Measurements from ENCODE around the gene HIBADH.
"Not testable (repeated sequence)": the region's sequence is repeated elsewhere in the genome, so short reads cannot be mapped to it uniquely, and the experiment has no call there.

The HIBADH gene

DNA sequence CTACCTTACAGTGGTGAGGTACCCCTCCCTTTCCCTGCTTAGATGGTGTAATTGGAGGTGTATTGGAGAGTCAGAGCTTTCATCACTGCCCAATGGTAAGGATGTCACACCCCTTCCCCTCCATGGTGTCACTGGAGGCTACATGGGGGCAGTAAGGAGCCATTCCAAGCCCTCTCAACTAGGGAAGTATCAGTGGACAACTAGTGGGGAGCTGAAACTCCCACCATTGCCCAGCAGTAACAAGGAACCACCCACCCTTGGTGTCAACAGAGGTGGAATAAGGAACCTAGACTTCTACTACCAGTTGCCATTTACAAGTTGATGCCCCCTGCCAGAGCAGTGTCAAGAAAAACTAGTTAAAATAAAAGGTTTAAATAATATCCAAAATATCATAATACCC is 2.8 kb upstream of the HIBADH start:
- H3K27me3 Mint-ChIP-seq, result peaks cover 9% of the 10 kb centered on the region
- peaks cover 22% of the 10 kb centered on the region for H3K4me1 Mint-ChIP-seq
- H3K4me3 Mint-ChIP-seq, result no peak overlapping the region

DNA sequence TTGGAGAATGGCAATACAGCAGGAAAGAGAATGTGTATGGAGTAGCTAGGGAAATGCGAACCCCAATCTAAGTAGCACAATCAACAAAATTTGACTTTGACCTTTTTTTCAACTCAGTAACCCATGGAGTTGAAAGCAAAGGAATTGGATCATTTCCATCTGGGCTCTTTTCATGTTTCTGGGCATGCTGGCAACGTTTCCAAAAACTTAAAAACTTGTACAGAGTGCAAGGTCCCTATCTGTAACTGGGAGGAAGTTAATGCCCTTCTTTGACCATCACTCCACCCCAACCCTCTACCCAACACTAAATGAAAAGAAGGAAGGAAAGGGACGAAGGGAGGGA is 1.3 kb upstream of the HIBADH start:
- no peaks in the 10 kb centered on the region for H3K36me3 Mint-ChIP-seq
- no peak overlapping the region for H3K4me3 Mint-ChIP-seq
- peaks cover 9% of the 10 kb centered on the region for H3K27me3 Mint-ChIP-seq
- no peaks in the 10 kb centered on the region for H3K9me3 Mint-ChIP-seq
- peak overlapping the region; percentile 88 for H3K27ac Mint-ChIP-seq
- CTCF ChIA-PET, result interaction anchor here (1.5 kb wide), 1 partner anchor 454 kb away, joined by 3 read pairs; no protein-coding TSS in a partner anchor
- peaks cover 22% of the 10 kb centered on the region for H3K4me1 Mint-ChIP-seq
- DNase-seq, result no peak

More for the DNA sequence above, 2.8 kb upstream of the HIBADH start:
- no peak for DNase-seq
- no peaks in the 10 kb centered on the region for H3K9me3 Mint-ChIP-seq
- no peaks in the 10 kb centered on the region for H3K36me3 Mint-ChIP-seq
- no peak overlapping the region for H3K27ac Mint-ChIP-seq
- CTCF ChIA-PET, result no interaction called here

DNA sequence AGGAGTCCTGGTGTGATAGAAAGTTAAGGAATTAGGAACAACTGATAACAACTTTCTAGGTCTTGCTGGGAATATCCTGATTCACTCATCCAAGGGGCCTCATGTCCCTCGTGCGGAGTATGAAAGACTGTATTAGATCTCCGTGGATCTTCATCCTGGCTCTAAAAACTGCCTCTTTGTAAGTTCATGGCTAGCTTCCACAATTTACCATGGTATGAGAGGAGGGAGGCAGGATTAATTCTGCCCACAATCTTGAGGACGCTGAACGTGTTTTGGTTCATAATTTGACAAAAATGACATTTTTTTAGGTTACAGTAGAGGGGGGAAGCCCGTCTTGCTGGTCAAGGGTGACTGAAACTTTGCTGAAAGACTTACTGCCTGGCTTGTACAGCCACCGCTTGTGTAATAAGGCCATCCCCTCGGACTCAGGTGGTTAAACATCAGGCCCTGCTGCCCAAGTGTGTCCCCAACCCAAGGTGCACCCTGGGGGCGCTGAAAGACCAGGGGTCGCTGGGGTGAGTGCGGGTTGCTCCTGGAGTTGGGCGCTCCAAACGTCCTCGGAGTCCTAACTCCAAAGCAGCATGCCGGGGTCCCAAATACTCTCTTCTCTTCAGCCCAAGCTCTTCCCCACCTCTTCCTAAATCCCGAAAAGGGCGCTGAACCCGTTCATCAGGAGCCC is 733 bp downstream of the HIBADH start:
- DNase-seq, result peak; percentile 28
- H3K4me3 Mint-ChIP-seq, result peak overlapping the region; percentile 80
- CTCF ChIA-PET, result interaction anchor here (0.6 to 1.6 kb wide), 3 partner anchors 79 to 435 kb away, joined by 3 to 4 read pairs (median 4); no protein-coding TSS in a partner anchor

DNA sequence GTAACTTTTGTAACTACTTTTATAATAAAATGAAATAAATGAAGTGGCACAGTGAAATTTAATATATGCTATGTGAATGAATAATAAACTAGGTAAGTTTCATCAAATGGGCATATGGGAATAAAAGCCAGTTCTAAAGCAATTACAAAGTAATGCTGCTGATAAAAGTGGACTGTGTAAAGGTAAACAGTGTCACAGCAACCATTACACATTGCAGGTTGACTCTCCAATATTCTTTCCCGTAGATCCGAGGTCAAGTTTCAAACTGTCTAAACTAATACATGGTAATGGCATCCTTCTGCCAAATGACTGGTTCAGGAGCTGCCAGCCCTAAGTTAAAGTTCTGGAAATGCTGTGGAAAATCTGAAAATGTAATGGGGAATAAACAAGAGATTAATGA is 6.0 kb downstream of the HIBADH start:
- H3K9me3 Mint-ChIP-seq, result no peaks in the 10 kb centered on the region
- CTCF ChIA-PET, result no interaction called here
- no peak overlapping the region for H3K27ac Mint-ChIP-seq
- H3K27me3 Mint-ChIP-seq, result no peaks in the 10 kb centered on the region
- peaks cover 7% of the 10 kb centered on the region for H3K4me1 Mint-ChIP-seq
- H3K4me3 Mint-ChIP-seq, result no peak overlapping the region
- no peak for DNase-seq
- peaks cover 2% of the 10 kb centered on the region for H3K36me3 Mint-ChIP-seq

More for the DNA sequence above, 733 bp downstream of the HIBADH start:
- Mint-ChIP-seq H3K36me3 (peaks cover 2% of the 10 kb centered on the region), H3K9me3 (no peaks in the 10 kb centered on the region), H3K27ac (peak overlapping the region; percentile 72), H3K4me1 (peaks cover 22% of the 10 kb centered on the region), H3K27me3 (peaks cover 4% of the 10 kb centered on the region)

DNA sequence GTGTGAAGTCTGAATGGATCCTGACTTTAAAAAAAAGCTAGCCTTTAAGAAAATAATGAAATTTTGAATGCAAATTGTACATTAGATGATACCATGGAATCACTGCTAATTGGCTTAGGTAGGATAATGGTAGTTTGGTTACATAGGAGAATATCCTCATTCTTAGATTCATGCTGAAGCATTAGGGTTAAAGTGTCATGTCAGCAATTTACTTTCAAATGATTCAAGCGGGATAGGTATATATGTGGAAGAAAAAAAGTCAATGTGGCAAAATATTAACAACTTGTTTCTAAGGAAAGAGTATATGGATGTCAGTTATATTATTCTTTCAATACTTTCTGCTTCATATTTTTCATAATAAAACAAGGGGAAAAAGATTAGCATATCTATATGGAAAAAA is 7.5 kb downstream of the HIBADH start:
- H3K36me3 Mint-ChIP-seq, result peaks cover 2% of the 10 kb centered on the region
- no peak overlapping the region for H3K27ac Mint-ChIP-seq
- DNase-seq, result no peak
- H3K4me1 Mint-ChIP-seq, result no peaks in the 10 kb centered on the region
- H3K9me3 Mint-ChIP-seq, result no peaks in the 10 kb centered on the region
- CTCF ChIA-PET, result interaction anchor here (1.0 kb wide), 1 partner anchor 974 kb away, joined by 3 read pairs; no protein-coding TSS in a partner anchor
- H3K4me3 Mint-ChIP-seq, result no peak overlapping the region
- no peaks in the 10 kb centered on the region for H3K27me3 Mint-ChIP-seq

DNA sequence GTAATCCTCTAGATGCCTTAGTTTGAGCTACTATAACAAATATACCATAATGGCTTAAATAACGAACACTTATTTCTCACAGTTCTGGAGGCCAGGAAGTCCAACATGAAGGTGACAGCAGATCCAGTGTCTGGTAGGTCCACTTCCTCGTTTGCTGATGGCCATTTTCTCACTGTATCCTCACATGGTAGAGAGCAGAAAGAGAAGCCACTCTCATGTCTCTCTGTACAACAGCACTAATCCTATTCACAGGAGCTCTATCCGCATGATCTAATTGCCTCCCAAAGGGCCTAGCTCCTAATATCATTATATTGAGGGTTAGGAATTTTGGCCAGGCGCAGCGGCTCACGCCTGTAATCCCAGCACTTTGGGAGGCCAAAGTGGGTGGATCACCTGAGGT is 10.2 kb downstream of the HIBADH start:
- Mint-ChIP-seq H3K36me3 (peaks cover 3% of the 10 kb centered on the region), H3K9me3 (no peaks in the 10 kb centered on the region), H3K27ac (no peak overlapping the region), H3K27me3 (no peaks in the 10 kb centered on the region), H3K4me1 (no peaks in the 10 kb centered on the region), H3K4me3 (no peak overlapping the region)
- DNase-seq, result no peak
- CTCF ChIA-PET, result no interaction called here

DNA sequence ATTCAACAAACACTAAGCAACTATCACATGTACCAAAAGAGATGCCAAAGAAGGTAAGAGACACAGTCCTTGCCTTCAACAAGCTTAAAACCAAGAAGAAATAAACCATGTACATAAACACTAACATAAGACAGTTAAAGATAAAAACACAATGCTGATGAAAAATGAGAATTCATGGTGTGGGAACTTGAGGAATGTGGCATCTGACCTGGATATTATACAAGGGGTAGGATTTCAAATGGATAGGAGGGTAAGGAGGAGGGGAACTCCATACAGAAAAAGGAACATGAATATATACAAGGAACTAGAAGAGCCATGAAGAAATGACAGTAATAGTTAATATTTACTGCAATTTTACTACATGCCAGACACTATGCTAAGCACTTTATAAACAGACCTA is 11.0 kb downstream of the HIBADH start:
- Mint-ChIP-seq H3K4me3 (no peak overlapping the region), H3K36me3 (peaks cover 4% of the 10 kb centered on the region), H3K27ac (no peak overlapping the region), H3K9me3 (no peaks in the 10 kb centered on the region), H3K4me1 (no peaks in the 10 kb centered on the region), H3K27me3 (no peaks in the 10 kb centered on the region)
- DNase-seq, result no peak
- CTCF ChIA-PET, result no interaction called here

DNA sequence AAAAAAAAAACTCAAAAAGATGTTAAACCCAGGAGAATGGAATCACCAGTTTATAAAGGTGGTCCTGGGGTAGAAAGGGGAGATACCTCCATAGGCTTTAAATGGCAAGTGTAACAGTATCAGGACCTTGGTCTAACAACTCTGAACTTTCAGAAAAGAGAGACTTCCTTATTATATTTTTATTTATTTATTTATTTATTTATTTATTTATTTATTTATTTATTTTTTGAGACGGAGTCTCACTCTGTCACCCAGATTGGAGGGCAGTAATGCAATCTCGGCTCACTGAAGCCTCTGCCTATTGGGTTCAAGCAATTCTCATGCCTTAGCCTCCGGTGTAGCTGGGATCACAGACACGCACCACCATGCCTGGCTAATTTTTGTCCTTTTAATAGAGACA is 12.4 kb downstream of the HIBADH start:
- CTCF ChIA-PET, result no interaction called here
- Mint-ChIP-seq H3K27me3 (no peaks in the 10 kb centered on the region), H3K4me1 (peaks cover 4% of the 10 kb centered on the region), H3K4me3 (no peak overlapping the region), H3K9me3 (no peaks in the 10 kb centered on the region), H3K27ac (no peak overlapping the region), H3K36me3 (peaks cover 6% of the 10 kb centered on the region)
- DNase-seq, result no peak

DNA sequence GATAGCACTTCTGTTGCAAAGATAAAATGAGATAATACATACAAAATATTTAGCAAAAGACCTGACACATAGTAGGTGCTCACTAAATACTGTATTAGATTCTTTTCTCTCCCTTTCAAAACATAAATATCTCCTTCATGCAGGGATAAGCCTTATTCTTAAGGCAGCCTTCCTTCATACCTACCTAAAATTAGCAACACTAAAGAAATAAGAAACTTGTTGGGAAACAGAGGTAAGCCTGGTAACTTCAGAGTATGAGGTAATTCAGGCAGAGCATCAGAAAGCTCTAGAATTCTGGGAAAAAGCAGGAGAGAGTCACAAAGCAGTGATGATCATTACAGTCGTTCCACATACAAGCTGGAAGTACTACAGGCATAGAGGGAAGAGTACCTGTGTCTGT is 15.2 kb downstream of the HIBADH start:
- no peak overlapping the region for H3K4me3 Mint-ChIP-seq
- H3K4me1 Mint-ChIP-seq, result peaks cover 9% of the 10 kb centered on the region
- no peaks in the 10 kb centered on the region for H3K27me3 Mint-ChIP-seq
- no peaks in the 10 kb centered on the region for H3K9me3 Mint-ChIP-seq
- DNase-seq, result no peak
- CTCF ChIA-PET, result no interaction called here
- no peak overlapping the region for H3K27ac Mint-ChIP-seq
- peaks cover 6% of the 10 kb centered on the region for H3K36me3 Mint-ChIP-seq

DNA sequence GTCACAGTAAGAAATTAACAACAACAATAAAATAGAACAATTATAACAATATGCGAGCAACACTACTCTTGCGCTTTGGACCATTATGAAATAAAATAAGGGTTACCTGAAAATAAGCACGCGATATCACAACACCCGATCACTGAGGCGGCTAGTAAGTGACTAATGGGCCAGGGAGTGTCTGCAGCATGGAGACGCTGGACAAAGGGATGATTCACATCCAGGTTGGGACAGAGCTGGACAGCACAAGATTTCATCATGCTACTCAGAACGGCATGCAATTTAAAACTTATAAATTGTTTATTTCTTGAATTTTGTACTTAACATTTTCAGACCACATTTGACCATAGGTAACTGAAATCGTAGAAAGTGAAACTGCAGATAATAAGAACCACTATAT is 15.6 kb downstream of the HIBADH start:
- Mint-ChIP-seq H3K27ac (no peak overlapping the region), H3K36me3 (peaks cover 6% of the 10 kb centered on the region), H3K4me1 (peaks cover 9% of the 10 kb centered on the region), H3K4me3 (no peak overlapping the region), H3K9me3 (no peaks in the 10 kb centered on the region), H3K27me3 (no peaks in the 10 kb centered on the region)
- DNase-seq, result no peak
- CTCF ChIA-PET, result no interaction called here

DNA sequence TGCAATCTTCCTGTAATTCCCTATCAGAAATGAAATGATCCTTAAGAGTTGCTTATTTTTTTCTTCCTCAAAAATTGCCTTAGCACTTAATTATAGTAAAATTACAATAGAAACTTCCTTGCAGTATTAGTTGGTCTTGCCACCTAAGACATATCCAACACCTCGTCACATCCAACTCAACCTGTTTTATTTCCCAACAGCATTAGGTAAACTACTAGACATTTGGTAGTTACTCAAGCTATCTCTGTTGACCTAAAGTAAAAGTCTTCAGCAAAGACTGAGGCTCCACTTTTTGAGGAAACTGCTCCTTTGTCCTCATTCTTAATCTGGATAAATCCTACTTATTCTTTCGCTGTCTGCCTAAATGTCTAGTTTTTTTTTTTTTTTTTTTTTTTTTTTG is 20.4 kb downstream of the HIBADH start:
- H3K4me1 Mint-ChIP-seq, result peaks cover 12% of the 10 kb centered on the region
- H3K36me3 Mint-ChIP-seq, result peaks cover 4% of the 10 kb centered on the region
- H3K4me3 Mint-ChIP-seq, result no peak overlapping the region
- H3K27me3 Mint-ChIP-seq, result no peaks in the 10 kb centered on the region
- H3K9me3 Mint-ChIP-seq, result no peaks in the 10 kb centered on the region
- DNase-seq, result no peak
- CTCF ChIA-PET, result no interaction called here
- H3K27ac Mint-ChIP-seq, result no peak overlapping the region

DNA sequence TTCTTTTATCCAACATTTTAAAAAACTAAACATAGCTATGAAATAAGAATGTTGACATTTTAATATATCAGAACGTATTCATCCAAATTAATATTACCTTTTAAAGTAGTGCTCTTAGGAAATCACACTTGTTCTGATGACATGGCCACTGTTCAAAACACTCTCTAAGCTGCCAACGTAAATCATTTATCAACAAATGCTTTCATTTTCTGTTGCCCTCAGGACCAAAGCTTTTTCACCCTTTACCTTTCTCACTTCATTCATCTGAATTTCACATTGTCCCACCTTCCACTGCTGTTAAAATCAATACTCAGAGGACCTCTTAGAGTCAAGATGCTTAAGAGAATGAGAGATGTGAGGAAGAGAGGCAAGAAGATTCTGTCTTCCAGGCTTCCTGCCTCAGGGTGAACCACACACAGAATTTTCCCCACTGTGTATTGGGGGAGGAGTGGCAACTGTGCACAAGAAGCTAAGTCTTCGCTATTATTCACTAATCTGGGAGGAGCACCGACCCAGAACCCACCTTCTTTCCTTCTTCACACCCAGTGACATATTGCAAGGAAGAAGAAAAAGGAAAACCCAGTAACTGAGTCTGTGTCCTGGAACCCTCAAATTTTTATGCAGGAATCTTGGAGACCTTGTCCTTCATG is 21.0 kb downstream of the HIBADH start:
- Mint-ChIP-seq H3K36me3 (peaks cover 4% of the 10 kb centered on the region), H3K4me1 (peaks cover 14% of the 10 kb centered on the region), H3K4me3 (no peak overlapping the region), H3K9me3 (no peaks in the 10 kb centered on the region), H3K27ac (no peak overlapping the region), H3K27me3 (no peaks in the 10 kb centered on the region)
- no peak for DNase-seq
- CTCF ChIA-PET, result interaction anchor here (1.0 to 1.2 kb wide), 2 partner anchors 143 to 279 kb away, joined by 4 read pairs; no protein-coding TSS in a partner anchor

DNA sequence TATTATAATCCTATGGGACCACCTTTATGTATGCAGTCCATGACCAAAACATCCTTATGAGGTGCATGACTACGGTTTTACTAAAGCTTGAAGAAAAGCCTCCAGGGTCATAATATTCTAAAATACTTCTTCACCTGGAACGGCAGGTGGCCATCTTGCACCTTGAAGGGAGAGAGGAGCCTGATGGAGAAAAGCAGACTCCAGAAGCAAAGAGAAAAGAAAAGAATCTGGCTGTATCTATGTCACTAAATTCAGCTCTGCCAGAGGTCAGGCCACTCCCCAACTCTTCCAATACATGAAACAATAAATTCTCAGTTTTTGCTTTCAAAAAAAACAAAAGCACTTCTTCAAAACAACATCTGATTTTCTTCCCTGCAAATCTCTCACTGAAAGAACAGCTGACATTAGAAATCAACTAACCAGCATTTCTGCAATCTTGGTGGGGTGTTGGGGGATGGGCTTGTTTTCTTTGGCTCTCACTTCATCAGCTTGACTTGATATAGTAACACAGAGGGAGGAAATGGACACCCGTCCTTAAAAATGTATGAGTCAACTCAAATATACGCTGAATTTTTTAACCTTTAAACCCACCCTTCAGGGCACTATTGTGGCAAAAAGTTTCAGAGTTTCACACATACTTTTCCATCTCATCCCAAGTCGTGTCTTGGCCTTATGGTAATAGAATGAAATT is 21.7 kb downstream of the HIBADH start:
- Mint-ChIP-seq H3K27me3 (no peaks in the 10 kb centered on the region), H3K36me3 (peaks cover 4% of the 10 kb centered on the region), H3K27ac (no peak overlapping the region), H3K9me3 (no peaks in the 10 kb centered on the region), H3K4me3 (no peak overlapping the region), H3K4me1 (peaks cover 21% of the 10 kb centered on the region)
- no peak for DNase-seq
- CTCF ChIA-PET, result interaction anchor here (1.0 to 1.2 kb wide), 2 partner anchors 144 to 280 kb away, joined by 4 read pairs; no protein-coding TSS in a partner anchor

DNA sequence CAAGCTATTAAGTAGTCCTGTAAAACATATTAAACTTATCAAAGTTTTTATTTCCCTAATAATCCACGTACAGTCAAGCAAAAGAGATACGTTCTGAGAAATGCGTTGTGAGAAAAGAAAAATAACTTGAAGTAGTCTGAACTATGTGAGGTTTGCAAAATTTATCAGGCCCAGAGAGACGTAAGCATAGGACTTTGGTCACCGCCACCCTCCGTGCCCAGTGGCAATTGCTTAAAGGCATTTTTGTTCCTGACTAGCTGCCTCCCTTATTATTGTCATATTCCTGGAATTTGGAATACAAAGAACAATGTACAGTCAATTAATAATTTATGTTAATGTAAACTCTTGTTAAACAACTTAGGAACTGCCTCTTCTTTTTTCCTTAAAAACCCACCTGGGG is 22.8 kb downstream of the HIBADH start:
- Mint-ChIP-seq H3K36me3 (peaks cover 6% of the 10 kb centered on the region), H3K27ac (no peak overlapping the region)

DNA sequence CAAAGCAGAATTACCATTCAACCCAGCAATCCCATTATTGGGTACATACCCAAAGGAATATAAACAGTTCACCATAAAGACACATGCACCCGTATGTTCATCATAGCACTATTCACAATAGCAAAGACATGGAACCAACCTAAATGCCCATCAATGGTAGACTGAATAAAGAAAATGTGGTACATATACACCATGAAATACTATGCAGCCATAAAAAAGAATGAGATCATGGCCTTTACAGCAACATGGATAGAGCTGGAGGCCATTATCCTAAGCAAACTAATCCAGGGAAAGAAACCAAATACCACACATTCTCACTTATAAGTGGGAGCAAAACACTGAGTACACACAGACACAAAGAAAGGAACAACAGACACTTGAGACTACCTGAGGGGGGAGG is 23.6 kb downstream of the HIBADH start:
- H3K27ac Mint-ChIP-seq, H3K27me3 Mint-ChIP-seq, CTCF ChIA-PET, DNase-seq, H3K9me3 Mint-ChIP-seq, H3K36me3 Mint-ChIP-seq, H3K4me3 Mint-ChIP-seq: not testable (repeated sequence)
- H3K4me1 Mint-ChIP-seq, result peaks cover 25% of the 10 kb centered on the region

More for the DNA sequence above, 22.8 kb downstream of the HIBADH start:
- no peak for DNase-seq
- H3K4me1 Mint-ChIP-seq, result peaks cover 25% of the 10 kb centered on the region
- no peaks in the 10 kb centered on the region for H3K9me3 Mint-ChIP-seq
- H3K4me3 Mint-ChIP-seq, result no peak overlapping the region
- CTCF ChIA-PET, result no interaction called here
- H3K27me3 Mint-ChIP-seq, result no peaks in the 10 kb centered on the region

All from activated naive CD4-positive, alpha-beta T cell treated with anti-CD3 and anti-CD28 coated beads, Interleukin-2, amount 10 ng/mL, durations not matched to agents 7 days and 5 days (primary cell).